GM12865 (cell line): ENCODE results near the gene AKAP12.

Source experiments
- DNase-seq: peaks from one replicate; pipeline ENCODE4 v3.0.0; 2010; ENCODE audit warnings: low read depth
- H3K4me3 ChIP-seq: 2 replicates; pipeline ENCODE4 v1.5.1; 2011; ENCODE audit warnings: mild to moderate bottlenecking, low read depth, low read length, control low read depth
- CTCF ChIP-seq: IDR thresholded peaks from 2 replicates; pipeline ENCODE4 v1.5.1; 2011; ENCODE audit warnings: low read length, control low read depth, low read depth, inconsistent platforms; ENCODE audit not compliant: insufficient read depth; ENCODE audit errors: missing control alignments

Gene AKAP12

GRCh38 chr6:151224076-151224475 lies 15.7 kb upstream of the AKAP12 start:
- no peak for TF ChIP-seq CTCF
- no peak for DNase-seq
- no peak overlapping the region for H3K4me3 ChIP-seq

- H3K4me3 ChIP-seq = no peak overlapping the region
- no peak for DNase-seq
- no peak for TF ChIP-seq CTCF
These were observed 13.8 kb upstream of the AKAP12 start for GRCh38 chr6:151225919-151226318.

- TF ChIP-seq CTCF = no peak
- no peak overlapping the region for H3K4me3 ChIP-seq
- DNase-seq = no peak
These were observed 10.9 kb upstream of the AKAP12 start for GRCh38 chr6:151228788-151229400.

GRCh38 chr6:151229401-151230276 lies 10.1 kb upstream of the AKAP12 start:
- no peak for TF ChIP-seq CTCF
- no peak overlapping the region for H3K4me3 ChIP-seq
- no peak for DNase-seq

- TF ChIP-seq CTCF = no peak
- no peak for DNase-seq
- no peak overlapping the region for H3K4me3 ChIP-seq
These were observed 9.5 kb upstream of the AKAP12 start for GRCh38 chr6:151230277-151230577.

- no peak overlapping the region for H3K4me3 ChIP-seq
- no peak for DNase-seq
- no peak for TF ChIP-seq CTCF
These were observed 6.9 kb upstream of the AKAP12 start for GRCh38 chr6:151232899-151233298.
